MCF 10A (cell line): ENCODE measurements around the gene USP17L21. TPM values are rescaled to one million over a fixed set of nuclear protein-coding genes. Genes with fewer than 3 reads are reported as not detected.
"Not testable (repeated sequence)": the region's sequence is repeated elsewhere in the genome, so short reads cannot be mapped to it uniquely, and the experiment has no call there.

ENCODE experiments used
- Bru-seq: library from RNA; stranded (reverse); fragments of 400-500 nt; gene quantifications from one replicate; lab custom pipeline; 2021; lab: Mats Ljungman, UMichigan
- BruChase-seq, 2 experiments: library from RNA; stranded (reverse); fragments of 400-500 nt; gene quantifications; one replicate each; lab custom pipeline; 2021; lab: Mats Ljungman, UMichigan
- BruUV-seq: library from RNA; stranded (reverse); fragments of 400-500 nt; replicated peaks from 2 replicates; lab custom pipeline; 2021; lab: Mats Ljungman, UMichigan
- CTCF ChIA-PET: fragments of 300-600 bp; sonication (Branson Sonifier 250); formaldehyde crosslinking; extraction: SDS; loops from one replicate; lab custom pipeline; 2021; ENCODE audit warnings: antibody characterized with exemption, inconsistent platforms; lab: Yijun Ruan, JAX
- POLR2A ChIA-PET: fragments of 300-600, 350-650 bp; sonication (Branson Sonifier 250); formaldehyde crosslinking; extraction: SDS; loops from one replicate; lab custom pipeline; 2020; ENCODE audit warnings: antibody characterized with exemption, inconsistent platforms; lab: Yijun Ruan, JAX
- DNase-seq: peaks from one replicate; pipeline ENCODE4 v3.0.0-alpha.2; 2018; ENCODE audit not compliant: unreplicated experiment
- H3K27ac Mint-ChIP-seq: one replicate; pipeline ENCODE4 v1.8.0; 2022; ENCODE audit warnings: mild to moderate bottlenecking, low read depth, mixed read lengths; ENCODE audit not compliant: unreplicated experiment
- H3K27me3 Mint-ChIP-seq: one replicate; pipeline ENCODE4 v1.8.0; 2022; ENCODE audit warnings: mixed read lengths; ENCODE audit not compliant: insufficient read depth, unreplicated experiment
- H3K36me3 Mint-ChIP-seq: one replicate; pipeline ENCODE4 v1.8.0; 2022; ENCODE audit warnings: mild to moderate bottlenecking, moderate library complexity, mixed read lengths; ENCODE audit not compliant: insufficient read depth, unreplicated experiment
- H3K4me1 Mint-ChIP-seq: one replicate; pipeline ENCODE4 v1.8.0; 2022; ENCODE audit warnings: mixed read lengths; ENCODE audit not compliant: insufficient read depth, unreplicated experiment
- H3K4me3 Mint-ChIP-seq: one replicate; pipeline ENCODE4 v1.8.0; 2022; ENCODE audit warnings: mild to moderate bottlenecking, moderate library complexity, mixed read lengths; ENCODE audit not compliant: unreplicated experiment
- H3K9me3 Mint-ChIP-seq: one replicate; pipeline ENCODE4 v1.8.0; 2022; ENCODE audit warnings: mixed read lengths; ENCODE audit not compliant: unreplicated experiment
- intact Hi-C: fragments of 100-400 bp; cut with micrococcal nuclease; formaldehyde crosslinking; loops from 2 replicates; pipeline ENCODE4 v1.14.1; 2022
- long read RNA-seq: library from polyadenylated mRNA; stranded (forward); transcript quantifications from one replicate; pipeline ENCODE4 v2.0.0, GENCODE V29; 2022
- total RNA-seq: library from RNA; stranded (reverse); gene quantifications from 2 replicates; pipeline ENCODE4 v1.2.3, GENCODE V29; 2022

Gene USP17L21
- total RNA-seq (not detected in 2 replicates), Bru-seq, nascent RNA (not detected), BruChase-seq, experiment 1, labeled RNA remaining after a 6-hour chase (not detected), BruChase-seq, experiment 2, labeled RNA remaining after a 2-hour chase (not detected)
- long read RNA-seq = 0 reads

- H3K27ac Mint-ChIP-seq, CTCF ChIA-PET, intact Hi-C loops, H3K27me3 Mint-ChIP-seq, H3K4me1 Mint-ChIP-seq, DNase-seq, H3K9me3 Mint-ChIP-seq, H3K36me3 Mint-ChIP-seq, H3K4me3 Mint-ChIP-seq, POLR2A ChIA-PET, BruUV-seq: not testable (repeated sequence)
Measured at GRCh38 chr4:9262572-9262971, at the start of gene USP17L21. Gene USP17L21, plus strand, starts transcription at chr4:9262872. Its CDS starts 0 bp downstream, at chr4:9262872.

GRCh38 chr4:9214701-9215100, 48.0 kb upstream of the USP17L21 start:
- H3K4me3 Mint-ChIP-seq, CTCF ChIA-PET, H3K9me3 Mint-ChIP-seq, H3K36me3 Mint-ChIP-seq, POLR2A ChIA-PET, DNase-seq, H3K27me3 Mint-ChIP-seq, intact Hi-C loops, H3K4me1 Mint-ChIP-seq, BruUV-seq, H3K27ac Mint-ChIP-seq: not testable (repeated sequence)

GRCh38 chr4:9215105-9215504, 47.6 kb upstream of the USP17L21 start, which contains the start of gene USP17L11:
Gene USP17L11, plus strand, starts transcription at chr4:9215405. Its CDS starts 0 bp downstream, at chr4:9215405.
- H3K27ac Mint-ChIP-seq, BruUV-seq, H3K27me3 Mint-ChIP-seq, CTCF ChIA-PET, H3K4me1 Mint-ChIP-seq, H3K4me3 Mint-ChIP-seq, H3K9me3 Mint-ChIP-seq, POLR2A ChIA-PET, DNase-seq, H3K36me3 Mint-ChIP-seq, intact Hi-C loops: not testable (repeated sequence)

GRCh38 chr4:9219852-9220251, 42.8 kb upstream of the USP17L21 start, which contains the start of gene USP17L12:
Gene USP17L12, plus strand, starts transcription at chr4:9220152. Its CDS starts 0 bp downstream, at chr4:9220152.
- DNase-seq, H3K4me3 Mint-ChIP-seq, BruUV-seq, H3K4me1 Mint-ChIP-seq, H3K27me3 Mint-ChIP-seq, H3K27ac Mint-ChIP-seq, POLR2A ChIA-PET, H3K9me3 Mint-ChIP-seq, intact Hi-C loops, H3K36me3 Mint-ChIP-seq, CTCF ChIA-PET: not testable (repeated sequence)

GRCh38 chr4:9224596-9224995, 38.1 kb upstream of the USP17L21 start, which contains the start of gene USP17L13:
Gene USP17L13, plus strand, starts transcription at chr4:9224896. Its CDS starts 0 bp downstream, at chr4:9224896.
- POLR2A ChIA-PET, H3K4me1 Mint-ChIP-seq, intact Hi-C loops, H3K4me3 Mint-ChIP-seq, CTCF ChIA-PET, DNase-seq, BruUV-seq, H3K27ac Mint-ChIP-seq, H3K36me3 Mint-ChIP-seq, H3K9me3 Mint-ChIP-seq, H3K27me3 Mint-ChIP-seq: not testable (repeated sequence)

- BruUV-seq, H3K4me3 Mint-ChIP-seq, H3K27me3 Mint-ChIP-seq, DNase-seq, H3K4me1 Mint-ChIP-seq, POLR2A ChIA-PET, H3K36me3 Mint-ChIP-seq, H3K27ac Mint-ChIP-seq, intact Hi-C loops, H3K9me3 Mint-ChIP-seq, CTCF ChIA-PET: not testable (repeated sequence)
Measured at GRCh38 chr4:9230249-9230648, 32.4 kb upstream of the USP17L21 start.

GRCh38 chr4:9234085-9234484, 28.6 kb upstream of the USP17L21 start, which contains the start of gene USP17L15:
Gene USP17L15, plus strand, starts transcription at chr4:9234385. Its CDS starts 0 bp downstream, at chr4:9234385.
- H3K27ac Mint-ChIP-seq, POLR2A ChIA-PET, intact Hi-C loops: not testable (repeated sequence)

GRCh38 chr4:9238461-9238860, 24.2 kb upstream of the USP17L21 start:
- H3K9me3 Mint-ChIP-seq, POLR2A ChIA-PET, H3K4me3 Mint-ChIP-seq, H3K36me3 Mint-ChIP-seq, CTCF ChIA-PET, H3K4me1 Mint-ChIP-seq, H3K27ac Mint-ChIP-seq, H3K27me3 Mint-ChIP-seq, intact Hi-C loops, BruUV-seq: not testable (repeated sequence)
- peak; percentile 0 for DNase-seq

More at GRCh38 chr4:9234085-9234484, 28.6 kb upstream of the USP17L21 start, which contains the start of gene USP17L15:
- H3K4me3 Mint-ChIP-seq, CTCF ChIA-PET, DNase-seq, H3K27me3 Mint-ChIP-seq, H3K9me3 Mint-ChIP-seq, H3K4me1 Mint-ChIP-seq, BruUV-seq, H3K36me3 Mint-ChIP-seq: not testable (repeated sequence)

- H3K4me1 Mint-ChIP-seq, BruUV-seq, H3K4me3 Mint-ChIP-seq, H3K9me3 Mint-ChIP-seq, H3K36me3 Mint-ChIP-seq, CTCF ChIA-PET, intact Hi-C loops, H3K27me3 Mint-ChIP-seq, POLR2A ChIA-PET, H3K27ac Mint-ChIP-seq, DNase-seq: not testable (repeated sequence)
Measured at GRCh38 chr4:9243579-9243978, 19.1 kb upstream of the USP17L21 start, which contains the start of gene USP17L17. Gene USP17L17, plus strand, starts transcription at chr4:9243879. Its CDS starts 0 bp downstream, at chr4:9243879.
